MM.1S (cell line): ENCODE results near the gene TRPV5.

Source experiments
- DNase-seq: peaks from one replicate; pipeline ENCODE4 v3.0.0-alpha.2; 2015
- H2AFZ ChIP-seq: fragments of 300-600 bp; sonication (generic); 2 replicates; pipeline ENCODE4 v1.6.0; 2016; ENCODE audit warnings: antibody characterized with exemption, low read length
- H3F3A ChIP-seq: fragments of 300-600 bp; sonication (generic); 2 replicates; pipeline ENCODE4 v1.6.1; 2016; ENCODE audit warnings: mild to moderate bottlenecking, antibody characterized with exemption, low read length, moderate library complexity, mixed read lengths; ENCODE audit not compliant: insufficient read depth
- H3K27ac ChIP-seq: fragments of 300-600 bp; sonication (generic); 2 replicates; pipeline ENCODE4 v1.5.1; 2016; ENCODE audit warnings: mild to moderate bottlenecking, low read length
- H3K27me3 ChIP-seq: fragments of 300-600 bp; sonication (generic); replicated peaks from 2 replicates; pipeline ENCODE4 v1.6.0; 2016; ENCODE audit warnings: low read length; ENCODE audit not compliant: insufficient read depth
- H3K36me3 ChIP-seq: fragments of 300-600 bp; sonication (generic); replicated peaks from 2 replicates; pipeline ENCODE4 v1.6.1; 2016; ENCODE audit warnings: mild to moderate bottlenecking, low read length, mixed read lengths; ENCODE audit not compliant: insufficient read depth
- H3K4me1 ChIP-seq: fragments of 300-600 bp; sonication (generic); 2 replicates; pipeline ENCODE4 v1.6.1; 2016; ENCODE audit warnings: low read length, mixed read lengths
- H3K4me2 ChIP-seq: fragments of 300-600 bp; sonication (generic); 2 replicates; pipeline ENCODE4 v1.6.0; 2016; ENCODE audit warnings: low read depth, low read length
- H3K4me3 ChIP-seq: fragments of 300-600 bp; sonication (generic); 2 replicates; pipeline ENCODE4 v1.5.1; 2016; ENCODE audit warnings: low read length, mixed read lengths
- H3K79me2 ChIP-seq: fragments of 300-600 bp; sonication (generic); 2 replicates; pipeline ENCODE4 v1.6.1; 2016; ENCODE audit warnings: mixed run types, low read length, mixed read lengths
- H3K9ac ChIP-seq: fragments of 300-600 bp; sonication (generic); 2 replicates; pipeline ENCODE4 v1.6.1; 2016; ENCODE audit warnings: low read length, mixed read lengths
- H3K9me2 ChIP-seq: fragments of 300-600 bp; sonication (generic); replicated peaks from 2 replicates; pipeline ENCODE4 v1.6.1; 2016; ENCODE audit warnings: mild to moderate bottlenecking, low read length, mixed read lengths; ENCODE audit not compliant: insufficient read depth
- H3K9me3 ChIP-seq: fragments of 300-600 bp; sonication (generic); replicated peaks from 2 replicates; pipeline ENCODE4 v1.6.1; 2016; ENCODE audit warnings: mild to moderate bottlenecking, low read length, mixed read lengths; ENCODE audit not compliant: insufficient read depth
- H4K20me1 ChIP-seq: fragments of 300-600 bp; sonication (generic); 2 replicates; pipeline ENCODE4 v1.6.1; 2016; ENCODE audit warnings: mild to moderate bottlenecking, low read length, moderate library complexity, mixed read lengths; ENCODE audit not compliant: insufficient read depth
- CTCF ChIP-seq: fragments of 300-600 bp; sonication (generic); IDR thresholded peaks from 2 replicates; pipeline ENCODE4 v1.5.1; 2016; ENCODE audit warnings: antibody characterized with exemption, low read length, mixed read lengths
- EZH2 ChIP-seq: fragments of 300-600 bp; sonication (generic); optimal IDR thresholded peaks from 2 replicates; pipeline ENCODE3; 2017; ENCODE audit warnings: low read depth, mild to moderate bottlenecking, antibody characterized with exemption, low read length, mixed read lengths
- EZH2phosphoT487 ChIP-seq: fragments of 300-600 bp; sonication (generic); IDR thresholded peaks from 2 replicates; pipeline ENCODE4 v1.6.1; 2018; ENCODE audit warnings: antibody characterized with exemption, low read length

TRPV5 gene

DNA sequence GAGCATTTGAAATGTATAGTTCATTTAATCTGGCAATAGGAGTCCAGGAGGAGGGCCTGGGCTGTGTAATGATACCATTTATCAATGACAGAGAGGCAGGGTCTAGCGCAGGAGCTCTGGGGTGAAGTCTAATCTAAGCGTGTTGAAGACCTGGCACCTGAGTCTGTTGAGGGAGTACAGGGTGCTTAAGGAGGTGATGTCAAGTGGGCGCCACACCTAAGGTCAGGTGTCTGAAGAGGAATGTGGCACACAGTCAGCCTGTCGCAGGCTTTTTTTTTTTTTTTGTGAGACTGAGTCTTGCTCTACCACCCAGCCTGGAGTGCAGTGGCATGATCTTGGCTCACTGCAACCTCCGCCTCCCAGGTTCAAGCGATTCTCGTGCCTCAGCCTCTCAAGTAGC lies 8.0 kb upstream of the TRPV5 start:
- Histone ChIP-seq H3K79me2 (no peaks in the 10 kb centered on the region), H3K27ac (no peak overlapping the region), H3K4me3 (no peak overlapping the region), H3K4me2 (no peak overlapping the region), H3K36me3 (no peaks in the 10 kb centered on the region), H3K27me3 (no peaks in the 10 kb centered on the region), H3K9me2 (no peaks in the 10 kb centered on the region), H2AFZ (no peak overlapping the region), H3F3A (no peaks in the 10 kb centered on the region), H3K9ac (no peak overlapping the region), H3K4me1 (no peaks in the 10 kb centered on the region), H4K20me1 (no peaks in the 10 kb centered on the region), H3K9me3 (no peaks in the 10 kb centered on the region)
- no peak for DNase-seq
- TF ChIP-seq EZH2phosphoT487 (no peak), EZH2 (no peak), CTCF (no peak)

DNA sequence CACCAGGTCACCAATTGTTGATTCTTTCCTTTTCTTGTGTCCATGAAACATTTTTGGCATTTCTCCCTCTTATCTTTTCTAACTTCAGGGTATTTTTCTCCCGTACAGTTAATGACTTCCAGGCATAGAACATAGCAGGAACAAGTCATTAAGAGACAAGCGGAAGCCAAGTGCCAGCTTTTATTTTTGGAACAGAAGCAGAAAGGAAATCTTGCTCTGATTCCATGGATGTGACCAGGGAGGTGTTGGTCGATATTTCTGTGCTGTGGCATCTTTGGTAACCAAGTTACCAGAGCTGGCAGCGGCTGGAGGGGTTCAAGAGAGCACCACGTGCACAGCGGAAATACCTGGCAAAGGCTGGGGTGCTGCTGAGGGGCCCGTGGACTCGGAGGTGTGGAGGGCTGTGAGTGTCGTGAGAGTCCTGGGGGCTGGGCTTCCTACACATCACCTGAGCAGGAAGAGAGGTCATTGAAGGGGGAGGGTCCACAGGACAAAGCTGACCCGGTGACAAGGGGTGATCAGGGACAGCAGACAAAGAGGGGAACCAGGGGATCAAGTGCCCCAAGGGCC lies 7.5 kb upstream of the TRPV5 start:
- no peaks in the 10 kb centered on the region for H3K4me1 ChIP-seq
- H3K27me3 ChIP-seq, result no peaks in the 10 kb centered on the region
- H4K20me1 ChIP-seq, result no peaks in the 10 kb centered on the region
- H3K27ac ChIP-seq, result no peak overlapping the region
- no peaks in the 10 kb centered on the region for H3F3A ChIP-seq
- H3K79me2 ChIP-seq, result no peaks in the 10 kb centered on the region
- H3K9ac ChIP-seq, result no peak overlapping the region
- no peak for DNase-seq
- H3K9me3 ChIP-seq, result no peaks in the 10 kb centered on the region
- TF ChIP-seq CTCF, result no peak
- no peak for TF ChIP-seq EZH2phosphoT487
- TF ChIP-seq EZH2, result no peak
- no peak overlapping the region for H2AFZ ChIP-seq
- no peaks in the 10 kb centered on the region for H3K9me2 ChIP-seq
- no peak overlapping the region for H3K4me3 ChIP-seq
- H3K36me3 ChIP-seq, result no peaks in the 10 kb centered on the region
- no peak overlapping the region for H3K4me2 ChIP-seq

DNA sequence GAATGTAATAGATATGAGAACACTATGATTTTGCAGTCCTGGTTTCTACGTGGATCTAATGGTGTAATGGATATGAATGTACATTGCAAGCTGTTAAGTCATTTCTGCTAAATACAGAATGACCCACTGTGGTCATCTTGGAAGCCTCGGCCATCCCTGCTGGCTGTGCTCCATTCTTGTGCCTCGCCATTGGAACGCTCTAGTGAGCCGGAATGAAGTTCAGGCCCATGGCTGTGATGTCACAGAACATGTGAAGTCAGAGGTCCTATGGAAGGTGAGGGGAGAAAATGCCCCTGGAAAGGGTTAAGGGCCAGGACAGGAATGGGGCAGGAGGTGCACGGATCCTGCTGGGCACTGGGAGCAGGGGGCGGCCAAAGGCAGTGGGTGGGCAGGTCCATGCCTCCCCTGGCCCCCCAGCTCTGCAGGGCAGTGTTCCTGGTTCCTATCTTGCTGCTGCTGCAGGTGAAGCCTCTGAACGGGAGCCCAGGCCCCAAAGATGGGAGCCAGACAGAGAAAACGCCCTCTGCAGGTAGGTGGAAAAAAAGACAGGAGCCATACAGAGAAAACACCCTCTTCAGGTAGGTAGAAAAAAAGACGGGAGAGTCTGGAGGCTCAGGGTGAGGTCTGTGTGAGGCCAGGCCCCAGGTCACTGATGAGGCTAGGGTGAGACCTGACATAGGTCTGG lies 5.8 kb upstream of the TRPV5 start, which contains the start of gene LLCFC1:
Gene LLCFC1 (plus strand): TSS at position 259 of the 685 bp plus-strand sequence. CDS start 138 bp downstream, at position 397.
- H3K4me1 ChIP-seq, result no peaks in the 10 kb centered on the region
- no peaks in the 10 kb centered on the region for H3K9me3 ChIP-seq
- H3K79me2 ChIP-seq, result no peaks in the 10 kb centered on the region
- no peak within 1 kb of the TSS for H2AFZ ChIP-seq
- no peak within 1 kb of the TSS for H3K4me2 ChIP-seq
- no peak within 1 kb of the TSS for H3K4me3 ChIP-seq
- no peak for TF ChIP-seq EZH2
- peak; percentile 47 for TF ChIP-seq CTCF
- no peak for TF ChIP-seq EZH2phosphoT487
- H3K27me3 ChIP-seq, result no peaks in the 10 kb centered on the region
- H3K9ac ChIP-seq, result no peak within 1 kb of the TSS
- no peaks in the 10 kb centered on the region for H3K9me2 ChIP-seq
- H3K27ac ChIP-seq, result no peak within 1 kb of the TSS
- DNase-seq, result no peak
- no peaks in the 10 kb centered on the region for H4K20me1 ChIP-seq
- no peaks in the 10 kb centered on the region for H3F3A ChIP-seq
- no peaks in the 10 kb centered on the region for H3K36me3 ChIP-seq
